Measurements from ENCODE around the gene MALAT1. TPM values are rescaled to one million over a fixed set of nuclear protein-coding genes. Genes with fewer than 3 reads are reported as not detected.

MALAT1 gene
- total and polyA plus RNA-seq, 2 of the 8 experiments (the other 6 are each of a cell fraction or from before 2014, with no cell fraction given) = 115 to 984 TPM

- TF ChIP-seq KDM5A (IDR thresholded peaks at IDR 0.05; ENCODE audit: low read length) (no peak; the same call in 1 of the 2 replicates), EZH2 (IDR thresholded peaks at IDR 0.05; ENCODE audit: low read depth, low read length, severe bottlenecking) (no peak), TBP (IDR thresholded peaks at IDR 0.05; ENCODE audit: low read depth, low read length) (peak; percentile 63), KDM1A (IDR thresholded peaks at IDR 0.05; ENCODE audit: borderline replicate concordance, low read length) (no peak), POLR2AphosphoS5 (IDR thresholded peaks at IDR 0.05; ENCODE audit: low read depth, low read length) (no peak; the same call in 1 of the 2 replicates), CHD1 (IDR thresholded peaks at IDR 0.05; ENCODE audit: low read depth, low read length) (no peak)
Measured at GRCh38 chr11:65487467-65488272, 11.2 kb upstream of the MALAT1 start (continued).
